Heart right ventricle (tissue), 16 donors: ENCODE results near the gene ITGB2. TPM values are rescaled to one million over a fixed set of nuclear protein-coding genes. Genes with fewer than 3 reads are reported as not detected.

Experiments
- ATAC-seq, 8 donors: fragments of 200-7000 bp; cut with Tn5 transposase; one replicate each; pipeline ENCODE4 v1.9.1; 2020; ENCODE audit warnings: mild to moderate bottlenecking in 8 of 8, moderate library complexity in 8 of 8, moderate number of reproducible peaks in 1 of 8
- DNase-seq, 2 donors: peaks; one replicate each; pipeline ENCODE4 v3.0.0-alpha.2; 2020
- H3K27ac ChIP-seq, 10 donors: fragments of 200-600 bp; sonication (generic) in 2 of 10; one replicate each; pipeline versions ENCODE4 v1.5.0 to v1.8.0; 2020 to 2022; ENCODE audit warnings: mild to moderate bottlenecking in 3 of 10
- H3K27me3 ChIP-seq, 7 donors: fragments of 200-600 bp; one replicate each; pipeline ENCODE4 v1.8.0; 2021 to 2022; ENCODE audit warnings: mild to moderate bottlenecking in 2 of 7
- H3K36me3 ChIP-seq, 9 donors: fragments of 200-600 bp; sonication (generic) in 1 of 9; one replicate each; pipeline versions ENCODE4 v1.5.0 to v1.8.0; 2020 to 2022; ENCODE audit warnings: mild to moderate bottlenecking in 2 of 9
- H3K4me1 ChIP-seq, 9 donors: fragments of 200-600 bp; sonication (generic) in 1 of 9; one replicate each; pipeline versions ENCODE4 v1.5.0 to v1.8.0; 2020 to 2022; ENCODE audit warnings: mild to moderate bottlenecking in 4 of 9
- H3K4me3 ChIP-seq, 10 donors: fragments of 200-600 bp; sonication (generic) in 2 of 10; one replicate each; pipeline versions ENCODE4 v1.5.0 to v1.8.0; 2020 to 2022; ENCODE audit warnings: mild to moderate bottlenecking in 7 of 10, moderate library complexity in 2 of 10
- H3K9me3 ChIP-seq, 11 donors: fragments of 200-600 bp in 10 of 11; sonication (generic) in 2 of 11; one replicate each; pipeline versions ENCODE4 v1.5.0 to v1.8.0; 2013 to 2022; ENCODE audit warnings: mild to moderate bottlenecking in 2 of 11, control low read depth in 1 of 11, moderate library complexity in 1 of 11
- CTCF ChIP-seq, 9 donors: fragments of 200-600 bp; sonication (generic) in 2 of 9; IDR thresholded peaks; one replicate each; pipeline versions ENCODE4 v1.5.0 to v1.8.0; 2021 to 2022; ENCODE audit warnings: antibody characterized with exemption in 9 of 9, mild to moderate bottlenecking in 5 of 9, moderate library complexity in 1 of 9
- WGBS, 2 donors: extraction: QIAGEN DNeasy Blood & Tissue Kit; methylation state at CpG; one replicate each; pipeline ENCODE4 v1.1.7; 2013; ENCODE audit warnings: inconsistent platforms in 1 of 2; 5-methylcytosine and 5-hydroxymethylcytosine counted together
- intact Hi-C, 10 donors: fragments of 100-400 bp; cut with DNase I; formaldehyde crosslinking; loops; one replicate each; pipeline versions ENCODE4 v1.11.1 to v1.14.2; 2022
- polyA plus RNA-seq, 2 donors: library from polyadenylated mRNA; stranded (reverse); fragments of 200-250 nt; gene quantifications; one replicate each; pipeline ENCODE4 v1.2.3, GENCODE V29; 2013
- total RNA-seq, 10 donors: library from RNA; stranded (reverse); fragmentation: NEBNext Ultra II Directional in 3 of 10; extraction: Animal tissue kit (Norgen Biotek cat#: 25700) in 3 of 10; gene quantifications; one replicate each; pipeline versions ENCODE4 v1.2.1 to v1.2.4, GENCODE V29; 2021 to 2023
- donor health status: Arrhythmogenic right ventricular cardiomyopathy.
- donor health status: ischemic (EF 13 %, LVEDD 7.1; RV severe dilation, severe dysfunction).
- donor health status: healthy with polysubstance abuse.
- donor health status: DM: no; HTN: yes; CAD: no.
- donor health status: DM: no; HTN: no; CAD: no.
- donor health status: ischemic (EF 25% LVEDD 6.9; RV normal size, moderate dysfunction).
- donor health status: ischemic (EF 25% LVEDD 5.7; RV mildly dilated, moderate dysfunction).
- donor health status: healthy.
- donor health status: DM: yes; HTN: yes; CAD: no.
- donor health status: Ischemic cardiomyopathy.
- donor health status: ischemic (EF 35%, LVEDD 5.7; RV mildly dilated, moderate dysfunction).
- donor health status: nonischemic (EF 11% LVEDD 7.7; RV severe dilation, severe dysfunction).
- donor health status: DM: yes; HTN: yes; CAD: no.
- donor health status: PGD.
- donor health status: ischemic (EF 29% LVEDD 5.4; RV normal size, mild dysfunction).
- donor health status: nonischemic (EF 23%, LVEDD 6.1; RV moderate dilation, normal function).

Gene ITGB2
- total and polyA plus RNA-seq, 12 donors, result 5.1 to 151 (median 11.4) TPM

DNA sequence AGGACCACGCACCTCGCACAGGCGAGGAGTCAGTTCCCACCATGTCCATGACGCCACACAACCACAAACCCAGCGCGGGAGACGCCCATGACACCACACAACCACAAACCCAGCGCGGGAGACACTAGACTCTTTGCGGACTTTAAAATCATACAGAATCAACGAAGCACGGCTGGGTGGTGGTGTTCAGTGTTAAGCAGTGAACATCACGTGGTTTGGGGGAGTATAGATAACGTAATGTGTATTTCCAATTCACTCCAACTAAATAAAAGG lies 66.4 kb downstream of the ITGB2 start:
- DNase-seq (no peak), ATAC-seq (no peak)
- WGBS, 2 donors, result 89 to 91% methylated on average over 14 of the region's 14 CpGs
- no peaks in the 10 kb centered on the region for H3K27me3 ChIP-seq
- H3K4me3 ChIP-seq, result no peak overlapping the region
- intact Hi-C loops, result no loop called here
- peak overlapping the region in 3 of 10 donors; percentile 25 to 60 (median 45) for H3K27ac ChIP-seq
- peaks cover 8 to 71% (median 36%) of the 10 kb centered on the region in 9 donors for H3K4me1 ChIP-seq
- no peak for TF ChIP-seq CTCF (IDR thresholded peaks at IDR 0.05)
- no peaks in the 10 kb centered on the region for H3K9me3 ChIP-seq
- H3K36me3 ChIP-seq, result peaks cover 0 to 100% (median 53%) of the 10 kb centered on the region in 9 donors

GRCh38 chr21:44853601-44854390 lies 66.9 kb downstream of the ITGB2 start:
- Histone ChIP-seq H3K9me3 (no peaks in the 10 kb centered on the region), H3K27ac (peak overlapping the region in 5 of 10 donors; percentile 25 to 60 (median 45)), H3K4me3 (no peak overlapping the region), H3K4me1 (peaks cover 5 to 65% (median 30%) of the 10 kb centered on the region in 9 donors), H3K36me3 (peaks cover 0 to 100% (median 53%) of the 10 kb centered on the region in 9 donors), H3K27me3 (no peaks in the 10 kb centered on the region)
- 62 to 79% methylated on average over 34 of the region's 34 CpGs for WGBS, 2 donors
- no peak for TF ChIP-seq CTCF (IDR thresholded peaks at IDR 0.05)
- DNase-seq, result peak in 1 of 2 donors; percentile 51
- intact Hi-C loops, result no loop called here
- peak; percentile 48 to 79 (median 64) for ATAC-seq

DNA sequence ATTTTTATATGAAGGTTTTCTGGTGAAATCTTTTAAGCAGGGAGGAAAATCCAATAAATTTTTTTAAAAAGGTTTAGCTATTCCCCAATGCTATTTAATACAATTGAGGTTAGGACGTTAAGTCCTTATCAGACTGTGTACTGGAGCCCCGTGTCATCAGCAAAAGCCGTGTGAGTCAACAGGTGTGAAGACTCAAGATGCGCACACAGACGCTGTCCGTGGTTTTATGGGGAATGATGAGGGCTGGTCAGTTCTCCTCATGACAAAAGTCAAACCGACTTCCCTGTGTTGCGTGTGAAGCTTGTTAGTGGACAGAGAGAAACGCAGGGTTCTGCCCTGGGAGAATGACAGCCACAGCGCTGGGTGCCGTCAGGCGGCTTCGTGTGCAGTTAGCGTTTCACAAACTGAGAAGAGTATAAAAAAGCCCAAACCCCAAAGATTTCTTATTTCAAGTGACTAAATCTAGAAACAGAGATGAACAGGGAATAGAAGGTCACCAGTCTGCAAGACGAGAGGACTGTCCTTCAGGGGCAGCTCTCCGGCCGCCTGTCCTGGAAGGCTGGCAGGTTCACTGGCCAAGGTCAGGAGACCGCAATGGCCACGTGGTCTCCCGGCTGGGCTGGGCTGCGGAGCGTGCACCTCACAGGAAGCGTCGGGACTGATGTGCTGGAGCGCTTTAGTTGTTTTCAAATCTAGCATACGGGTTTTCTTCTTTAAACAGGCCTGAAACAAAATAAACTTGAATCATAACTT lies 69.6 kb downstream of the ITGB2 start:
- H3K36me3 ChIP-seq, result peaks cover 0 to 84% (median 50%) of the 10 kb centered on the region in 9 donors
- WGBS, 2 donors, result 72 to 77% methylated on average over 26 of the region's 26 CpGs
- peaks cover 10 to 70% (median 39%) of the 10 kb centered on the region in 9 donors for H3K4me1 ChIP-seq
- no peaks in the 10 kb centered on the region for H3K27me3 ChIP-seq
- H3K9me3 ChIP-seq, result no peaks in the 10 kb centered on the region
- intact Hi-C loops, result no loop called here
- H3K27ac ChIP-seq, result peak overlapping the region in 1 of 10 donors; percentile 49
- ATAC-seq (no peak), DNase-seq (no peak)
- no peak for TF ChIP-seq CTCF (IDR thresholded peaks at IDR 0.05)
- H3K4me3 ChIP-seq, result no peak overlapping the region

DNA sequence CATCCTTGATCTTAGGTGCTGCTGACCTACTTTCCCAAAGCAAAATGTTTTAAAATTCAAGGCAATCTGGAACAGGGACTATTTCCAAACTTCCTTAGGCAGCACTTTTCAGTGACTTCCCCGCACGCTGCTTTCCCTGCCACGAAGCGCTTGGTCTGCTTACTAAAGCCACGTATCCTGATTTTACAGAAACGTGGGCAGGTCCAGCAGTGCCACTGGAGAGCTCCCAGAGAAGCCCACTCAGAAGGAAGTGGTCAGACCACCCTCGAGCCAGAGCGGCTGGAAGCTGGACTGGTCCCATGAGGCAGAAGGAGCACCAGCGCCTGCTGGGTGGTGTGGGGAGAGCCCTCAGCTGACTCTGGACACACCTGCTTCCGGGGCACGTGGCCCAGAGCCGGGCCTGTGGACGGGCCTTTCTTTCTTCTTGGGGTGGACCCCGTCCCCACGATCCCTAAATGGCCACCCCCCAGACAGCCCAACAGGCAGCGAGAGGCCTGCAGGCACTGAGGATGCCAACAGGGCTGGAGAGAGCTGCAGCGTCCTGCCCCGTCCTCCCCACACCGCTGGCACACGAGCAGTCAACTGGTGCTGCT lies 70.4 kb downstream of the ITGB2 start:
- Histone ChIP-seq H3K9me3 (no peaks in the 10 kb centered on the region), H3K36me3 (peaks cover 0 to 77% (median 44%) of the 10 kb centered on the region in 9 donors), H3K4me1 (peaks cover 15 to 73% (median 43%) of the 10 kb centered on the region in 9 donors), H3K4me3 (no peak overlapping the region), H3K27me3 (no peaks in the 10 kb centered on the region), H3K27ac (peak overlapping the region in 1 of 10 donors; percentile 49)
- TF ChIP-seq CTCF (IDR thresholded peaks at IDR 0.05), result no peak
- DNase-seq (no peak), ATAC-seq (no peak)
- intact Hi-C loops, result no loop called here
- 91 to 94% methylated on average over 19 to 20 of the region's 20 CpGs for WGBS, 2 donors
